Heart left ventricle (tissue), 13 donors: ENCODE data around the gene U2AF1.
"Not testable (repeated sequence)": the region's sequence is repeated elsewhere in the genome, so short reads cannot be mapped to it uniquely, and the experiment has no call there.

Experiments used
- CTCF ChIP-seq, 12 donors: fragments of 200-600 bp; sonication (generic) in 4 of 12; IDR thresholded peaks; one replicate each; pipeline versions ENCODE4 v1.5.0 to v1.8.0; 2018 to 2022; ENCODE audit warnings: antibody characterized with exemption in 12 of 12, mild to moderate bottlenecking in 5 of 12
- POLR2A ChIP-seq, 2 donors: fragments of 450-650 bp; IDR thresholded peaks; one replicate each; pipeline ENCODE4 v1.6.1; 2017; ENCODE audit warnings: antibody characterized with exemption in 2 of 2, mild to moderate bottlenecking in 2 of 2, moderate library complexity in 2 of 2
- donor health status: ischemic (EF 13 %, LVEDD 7.1; RV severe dilation, severe dysfunction).
- donor health status: DM: no; HTN: yes; CAD: no.
- donor health status: DM: no; HTN: no; CAD: no.
- donor health status: ischemic (EF 25% LVEDD 6.9; RV normal size, moderate dysfunction).
- donor health status: ischemic (EF 25% LVEDD 5.7; RV mildly dilated, moderate dysfunction).
- donor health status: ischemic (EF 35%, LVEDD 5.7; RV mildly dilated, moderate dysfunction).
- donor health status: nonischemic (EF 11% LVEDD 7.7; RV severe dilation, severe dysfunction).
- donor health status: DM: yes; HTN: yes; CAD: no.
- donor health status: PGD.
- donor health status: ischemic (EF 29% LVEDD 5.4; RV normal size, mild dysfunction).
- donor health status: nonischemic (EF 23%, LVEDD 6.1; RV moderate dilation, normal function).

- not testable (repeated sequence) for TF ChIP-seq CTCF, POLR2A (IDR thresholded peaks at IDR 0.05)
These were observed 31.2 kb downstream of the U2AF1 start for GRCh38 chr21:43076023-43076637.
